ENCODE results near the gene UNC119B.
"Not testable (repeated sequence)": the region's sequence is repeated elsewhere in the genome, so short reads cannot be mapped to it uniquely, and the experiment has no call there.

UNC119B gene

DNA sequence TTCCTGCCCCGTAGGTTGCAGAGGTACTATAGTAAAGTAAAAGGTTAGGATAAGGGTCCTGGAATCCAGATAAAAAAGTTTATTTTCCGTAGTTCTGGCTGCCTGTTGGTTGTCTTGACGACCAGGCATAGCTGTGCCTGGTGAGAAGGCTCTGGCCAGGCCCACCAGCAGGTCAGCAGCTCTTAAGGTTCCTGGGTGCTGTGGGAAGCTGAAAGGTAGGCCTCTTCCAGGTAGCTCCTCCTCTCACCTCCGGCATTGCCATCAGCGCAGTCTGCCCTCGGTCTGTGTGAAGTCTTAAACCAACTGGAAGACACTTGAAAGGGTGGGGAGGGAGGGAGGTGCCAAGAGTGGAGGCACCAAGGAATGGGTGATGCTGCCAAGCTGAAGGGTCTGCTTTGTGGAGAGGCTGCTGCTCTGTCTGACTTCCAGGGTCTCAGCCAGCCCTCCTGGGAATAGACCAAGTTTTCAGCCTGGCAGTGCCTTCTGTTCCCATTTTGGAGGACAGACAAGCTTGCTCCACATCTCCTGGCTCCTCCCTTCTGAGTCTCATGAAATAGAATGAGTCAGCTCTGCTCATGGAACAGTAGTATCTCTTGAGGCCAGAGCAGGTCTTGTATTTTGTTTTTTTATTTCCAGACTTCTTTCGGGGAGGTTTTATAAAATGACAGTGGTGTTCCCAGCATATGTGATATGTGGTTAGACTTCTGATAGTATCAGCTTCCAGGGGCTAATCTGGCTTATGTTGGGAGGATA, 10.2 kb downstream of the UNC119B start:
- DNase-seq, result no peak

DNA sequence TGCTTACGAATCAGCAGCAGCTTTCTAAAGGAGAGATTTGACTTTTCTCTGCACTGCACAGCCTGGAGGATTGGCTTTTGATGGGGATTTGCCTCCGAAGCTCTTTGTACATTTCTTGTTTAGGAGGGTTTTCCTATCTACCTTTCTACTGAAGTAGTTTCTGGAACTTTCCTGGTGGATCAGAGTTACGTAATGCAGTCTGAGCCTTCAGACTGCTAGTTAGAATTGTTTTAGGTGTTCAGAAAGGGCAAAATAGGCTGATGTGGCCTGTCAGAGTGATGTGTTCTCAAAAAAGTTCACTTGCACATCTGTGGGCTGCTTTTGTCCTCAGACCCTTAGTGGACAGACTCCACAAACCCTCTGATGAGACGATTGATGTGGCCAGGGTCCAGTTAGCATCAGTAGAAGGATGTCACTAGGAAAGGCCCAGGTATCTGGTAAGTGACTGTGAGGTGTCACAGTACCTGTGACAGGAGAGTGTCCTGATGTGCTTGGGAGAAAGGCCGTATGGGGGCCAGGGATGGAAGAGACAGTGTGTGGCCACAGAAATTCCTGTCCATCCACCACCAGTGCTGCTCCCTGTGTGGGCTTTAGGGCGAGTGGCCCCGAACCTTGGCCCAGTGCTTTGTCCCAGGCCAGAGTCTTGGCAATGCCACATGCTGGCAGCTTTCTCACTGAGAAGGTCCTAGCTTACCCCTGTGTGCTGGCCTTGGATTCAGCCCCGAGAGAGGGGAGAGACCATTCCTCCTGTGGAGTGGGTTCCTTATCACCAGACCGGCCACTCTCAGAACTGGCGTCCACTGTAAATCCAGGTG, 10.9 kb downstream of the UNC119B start:
- DNase-seq, result no peak

DNA sequence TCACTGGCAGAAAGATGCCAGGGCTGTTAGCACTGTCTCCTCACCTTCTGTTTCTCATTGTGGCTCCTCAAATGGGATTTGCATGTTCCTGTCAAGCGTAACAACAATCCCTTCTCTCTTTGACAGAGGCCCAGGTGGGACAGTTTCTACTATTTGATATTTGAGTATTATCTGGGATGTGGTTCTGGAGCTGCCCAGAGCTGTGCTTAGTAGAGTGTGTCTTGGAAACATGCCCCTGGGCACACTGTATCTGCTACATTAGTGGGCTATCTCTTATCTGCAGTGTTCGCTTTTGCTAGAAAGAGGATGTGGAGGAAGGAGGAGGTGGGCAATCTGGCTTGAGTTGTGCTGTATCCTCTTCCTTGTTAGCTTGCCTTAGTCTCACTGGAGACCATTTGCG, 11.6 kb downstream of the UNC119B start:
- no peak for DNase-seq

DNA sequence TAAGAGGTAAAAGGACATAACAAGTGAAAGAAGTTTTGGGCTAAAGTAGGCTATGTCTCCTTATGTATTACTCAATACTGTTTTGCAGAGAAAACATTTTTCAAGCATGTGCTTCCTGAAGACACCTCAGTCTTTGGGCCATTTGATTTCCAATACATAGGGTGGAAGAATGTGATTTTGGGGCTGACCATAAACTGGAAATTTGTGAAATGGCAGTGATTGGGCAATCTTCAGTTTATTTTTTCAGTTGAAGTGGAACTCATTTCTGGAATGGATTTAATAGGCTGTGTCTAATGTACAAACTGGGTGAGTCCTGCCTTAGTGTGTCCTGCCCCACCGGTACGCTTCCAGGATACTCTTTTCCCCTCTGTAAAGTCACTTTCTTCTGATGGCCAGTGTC, 12.5 kb downstream of the UNC119B start:
- DNase-seq, result no peak

DNA sequence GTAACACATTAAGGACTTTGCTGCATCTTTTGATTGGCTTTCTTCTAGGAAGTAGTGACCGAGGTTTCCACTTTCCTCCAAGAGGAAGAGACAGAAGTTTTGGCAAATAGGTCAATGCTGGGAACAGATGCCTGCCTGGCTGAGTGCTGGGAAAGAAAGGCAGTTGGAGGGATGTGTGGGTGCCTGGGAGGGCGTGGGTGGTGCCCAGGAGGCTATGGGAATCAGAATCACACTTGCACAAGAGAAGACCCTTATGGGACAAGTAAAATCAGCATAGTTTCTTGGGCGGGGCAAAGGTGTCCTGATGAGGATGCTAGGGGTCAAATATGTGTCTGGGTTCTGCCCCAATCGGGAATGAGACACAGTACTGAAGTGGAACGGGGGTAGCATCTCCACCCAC, 14.5 kb downstream of the UNC119B start:
- no peak for DNase-seq

DNA sequence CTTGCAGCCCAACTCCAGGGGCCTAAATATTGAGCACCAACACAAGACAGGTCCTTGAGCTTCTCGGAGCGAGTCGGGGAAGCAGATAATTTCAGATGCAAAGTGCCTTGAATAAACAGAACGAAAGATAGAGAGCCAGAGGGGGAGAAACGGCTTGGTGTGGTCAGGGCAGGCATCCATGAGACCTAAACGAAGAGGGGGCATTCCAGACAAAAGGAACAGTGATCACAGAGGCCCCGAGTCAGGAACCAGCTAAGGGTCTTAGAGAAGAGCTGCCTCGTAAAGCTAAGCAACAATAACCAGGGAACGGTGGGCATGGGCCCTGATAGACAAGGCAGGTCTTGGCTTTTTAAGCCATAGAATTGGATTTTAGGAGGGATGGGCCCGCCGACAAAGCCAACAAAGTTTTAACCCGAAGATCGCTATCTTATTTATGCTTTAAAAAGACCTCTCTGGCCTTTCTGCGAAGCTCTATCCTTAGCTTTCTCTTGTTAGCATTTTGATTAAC, 14.9 kb downstream of the UNC119B start:
- DNase-seq, result no peak

DNA sequence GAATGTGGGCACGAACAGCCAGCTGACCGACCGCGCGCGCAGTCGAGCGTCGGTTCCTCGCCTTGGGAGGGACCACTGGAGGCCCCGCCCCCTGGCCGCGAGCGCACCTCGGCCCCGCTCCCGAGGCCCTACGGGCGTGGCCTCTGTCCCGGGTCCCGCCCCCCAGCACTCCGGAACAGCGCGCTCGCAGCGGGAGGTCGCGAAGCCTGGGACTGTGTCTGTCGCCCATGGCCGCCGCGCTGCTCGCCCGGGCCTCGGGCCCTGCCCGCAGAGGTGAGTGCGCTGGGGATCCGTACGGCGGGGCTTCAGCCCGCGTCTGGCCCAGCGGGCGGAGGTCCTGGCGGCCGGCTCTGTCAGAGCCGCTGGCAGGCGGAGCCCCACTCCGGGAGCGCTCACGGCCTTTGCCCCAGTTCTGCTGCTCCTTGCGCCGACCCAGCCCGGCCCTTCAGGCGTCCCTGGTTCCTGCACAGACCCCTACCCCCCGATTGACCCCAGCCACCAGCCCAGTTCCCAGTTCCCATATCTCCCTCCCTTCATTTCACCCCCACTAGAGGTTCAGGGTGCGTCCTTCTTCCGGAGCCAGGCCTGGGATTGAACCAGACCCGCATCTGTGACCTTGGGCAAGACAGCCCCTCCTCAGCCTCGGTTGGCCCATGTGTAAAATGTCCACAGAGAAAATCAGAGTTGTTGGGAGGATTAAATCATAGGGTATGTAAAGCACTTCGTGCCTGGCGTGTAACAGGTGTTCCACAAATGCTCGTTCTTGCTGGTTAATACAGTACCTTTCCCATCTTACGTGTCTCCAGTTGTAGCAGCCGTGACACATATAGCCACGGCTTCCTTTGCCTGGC, 15.6 kb downstream of the UNC119B start, which contains the start of gene ACADS:
Gene ACADS, plus strand, starts transcription at position 168 of the 851 bp plus-strand sequence. Its CDS starts 60 bp downstream, at position 228.
- DNase-seq, result peak; percentile 61

DNA sequence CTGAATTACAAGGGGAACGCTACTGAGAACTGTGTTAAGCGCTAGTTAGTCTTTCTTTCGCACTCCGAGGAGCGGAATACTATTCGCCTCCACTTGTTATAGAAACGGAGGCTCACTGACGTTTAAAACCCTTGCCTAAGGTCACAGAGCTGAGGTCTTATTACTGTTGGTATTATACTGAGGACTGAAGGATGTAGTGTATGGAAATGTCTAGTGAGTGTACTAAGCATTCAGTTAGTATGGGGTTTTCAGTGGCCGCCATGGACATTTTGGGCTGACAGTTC, 16.2 kb downstream of the UNC119B start:
- DNase-seq, result no peak

DNA sequence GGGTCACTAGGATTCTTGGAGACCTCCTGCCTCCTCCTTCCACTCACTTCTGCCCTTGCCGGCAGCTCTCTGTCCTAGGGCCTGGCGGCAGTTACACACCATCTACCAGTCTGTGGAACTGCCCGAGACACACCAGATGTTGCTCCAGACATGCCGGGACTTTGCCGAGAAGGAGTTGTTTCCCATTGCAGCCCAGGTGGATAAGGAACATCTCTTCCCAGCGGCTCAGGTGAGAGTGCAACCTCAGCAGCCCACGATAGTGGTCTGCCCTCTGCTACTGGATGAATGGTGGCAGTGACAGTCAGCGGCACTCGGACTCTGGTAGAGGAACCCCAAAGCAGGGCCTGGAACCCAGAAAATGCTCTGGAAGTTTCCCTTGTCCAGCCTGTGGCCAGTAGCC, 16.7 kb downstream of the UNC119B start:
- no peak for DNase-seq

DNA sequence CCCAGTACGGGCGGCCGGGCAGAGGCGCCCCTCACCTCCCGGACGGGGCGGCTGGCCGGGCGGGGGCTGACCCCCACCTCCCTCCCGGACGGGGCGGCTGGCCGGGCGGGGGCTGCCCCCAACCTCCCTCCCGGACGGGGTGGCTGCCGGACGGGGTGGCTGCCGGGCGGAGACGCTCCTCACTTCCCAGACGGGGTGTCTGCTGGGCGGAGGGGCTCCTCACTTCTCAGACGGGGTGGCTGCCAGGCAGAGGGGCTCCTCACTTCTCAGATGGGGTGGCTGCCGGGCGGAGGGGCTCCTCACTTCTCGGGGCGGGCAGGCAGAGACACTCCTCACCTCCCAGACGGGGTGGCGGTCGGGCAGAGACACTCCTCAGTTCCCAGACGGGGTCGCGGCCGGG, 21.9 kb downstream of the UNC119B start:
- DNase-seq, result not testable (repeated sequence)

DNA sequence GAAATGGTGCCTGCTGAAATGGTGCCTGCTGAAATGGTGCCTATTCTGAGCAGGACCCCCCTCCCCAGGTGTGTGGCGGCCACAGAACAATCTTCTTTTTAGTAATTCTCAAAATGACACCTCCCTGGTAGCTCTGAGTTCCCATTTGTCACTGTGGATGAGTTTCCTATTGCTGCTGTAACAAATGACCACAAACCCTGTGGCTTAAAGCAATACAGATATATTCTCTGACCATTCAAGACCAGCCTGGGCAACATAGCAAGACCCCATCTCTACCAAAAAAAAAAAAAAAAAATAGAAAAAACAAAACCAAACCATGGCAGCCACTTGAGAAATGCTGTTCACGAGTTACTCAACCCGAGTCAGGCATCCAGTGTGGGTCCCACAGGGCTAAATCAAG, 23.3 kb downstream of the UNC119B start:
- no peak for DNase-seq

DNA sequence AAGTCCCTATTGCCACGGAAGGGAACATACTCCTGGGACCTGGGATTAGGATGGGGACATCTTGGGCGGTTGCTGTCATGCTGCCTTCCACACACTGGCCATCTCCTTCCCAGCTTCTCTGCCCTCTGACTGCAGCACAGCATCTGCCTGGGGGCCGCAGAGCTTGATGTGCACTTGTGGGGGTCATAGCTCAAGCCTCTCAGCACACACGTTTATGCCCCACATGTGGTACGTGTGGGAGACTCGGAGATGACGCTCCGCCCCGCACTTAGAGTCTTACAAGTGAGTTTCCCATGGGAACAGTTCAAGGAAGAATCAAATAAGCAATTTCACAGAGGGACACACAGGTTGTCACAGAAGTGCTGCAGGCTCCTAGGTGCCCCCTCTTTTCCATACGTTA, 24.0 kb downstream of the UNC119B start:
- no peak for DNase-seq

DNA sequence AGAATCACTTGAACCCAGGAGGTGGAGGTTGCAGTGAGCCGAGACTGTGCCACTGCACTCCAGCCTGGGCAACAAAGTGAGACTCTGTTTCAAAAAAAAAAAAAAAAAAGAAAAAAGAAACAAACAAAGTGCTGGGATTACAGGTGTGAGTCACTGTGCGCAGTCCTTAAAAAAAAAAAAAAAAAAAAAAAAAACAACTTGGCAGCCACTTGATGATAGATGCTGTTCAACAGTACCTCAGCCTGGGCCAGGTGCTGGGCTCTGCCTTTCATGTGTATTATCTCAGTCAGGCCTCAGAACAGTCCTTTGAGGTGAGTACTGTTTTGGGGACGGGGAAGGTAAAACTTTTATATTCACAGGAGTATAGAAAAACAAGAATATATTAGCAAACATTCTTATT, 24.9 kb downstream of the UNC119B start:
- no peak for DNase-seq

DNA sequence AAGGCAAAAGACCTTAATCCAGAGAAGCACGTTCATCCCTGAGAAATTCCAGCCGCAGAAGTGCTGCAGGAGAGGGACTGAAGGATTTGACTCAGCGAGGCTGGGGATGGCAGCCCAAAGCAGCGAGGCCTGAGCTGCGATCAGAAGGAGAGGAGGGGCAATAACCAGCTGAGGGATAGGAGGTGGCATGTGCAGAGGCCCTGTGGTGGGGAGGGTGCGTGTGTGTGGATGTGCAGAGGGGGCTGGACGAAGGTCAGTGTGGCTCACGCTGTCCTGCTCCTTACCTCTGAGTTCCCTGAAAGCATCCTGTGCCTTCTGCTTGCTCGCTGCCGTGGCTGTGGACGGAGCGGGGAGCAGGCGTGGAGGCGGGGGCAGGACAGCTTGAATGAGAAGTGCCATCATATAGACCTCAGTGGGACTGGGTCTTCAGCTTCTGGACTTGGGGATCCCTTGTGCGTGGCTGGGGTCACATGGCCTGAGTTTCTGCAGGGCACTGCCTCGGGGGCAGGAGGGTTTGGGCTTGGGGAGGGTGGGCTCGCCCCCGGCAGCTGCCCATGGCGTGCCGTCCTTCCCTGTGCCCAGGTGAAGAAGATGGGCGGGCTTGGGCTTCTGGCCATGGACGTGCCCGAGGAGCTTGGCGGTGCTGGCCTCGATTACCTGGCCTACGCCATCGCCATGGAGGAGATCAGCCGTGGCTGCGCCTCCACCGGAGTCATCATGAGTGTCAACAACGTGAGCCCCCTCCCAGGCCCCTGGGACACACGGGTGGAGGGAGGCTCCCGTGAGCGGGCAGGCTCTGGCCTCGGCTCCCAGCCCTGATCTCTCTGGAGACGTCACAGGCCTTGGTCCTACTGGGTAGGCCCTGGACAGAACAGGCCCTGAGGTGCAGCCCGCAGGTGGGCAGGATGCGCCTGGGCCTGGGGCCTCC, 26.4 kb downstream of the UNC119B start:
- DNase-seq, result no peak

DNA sequence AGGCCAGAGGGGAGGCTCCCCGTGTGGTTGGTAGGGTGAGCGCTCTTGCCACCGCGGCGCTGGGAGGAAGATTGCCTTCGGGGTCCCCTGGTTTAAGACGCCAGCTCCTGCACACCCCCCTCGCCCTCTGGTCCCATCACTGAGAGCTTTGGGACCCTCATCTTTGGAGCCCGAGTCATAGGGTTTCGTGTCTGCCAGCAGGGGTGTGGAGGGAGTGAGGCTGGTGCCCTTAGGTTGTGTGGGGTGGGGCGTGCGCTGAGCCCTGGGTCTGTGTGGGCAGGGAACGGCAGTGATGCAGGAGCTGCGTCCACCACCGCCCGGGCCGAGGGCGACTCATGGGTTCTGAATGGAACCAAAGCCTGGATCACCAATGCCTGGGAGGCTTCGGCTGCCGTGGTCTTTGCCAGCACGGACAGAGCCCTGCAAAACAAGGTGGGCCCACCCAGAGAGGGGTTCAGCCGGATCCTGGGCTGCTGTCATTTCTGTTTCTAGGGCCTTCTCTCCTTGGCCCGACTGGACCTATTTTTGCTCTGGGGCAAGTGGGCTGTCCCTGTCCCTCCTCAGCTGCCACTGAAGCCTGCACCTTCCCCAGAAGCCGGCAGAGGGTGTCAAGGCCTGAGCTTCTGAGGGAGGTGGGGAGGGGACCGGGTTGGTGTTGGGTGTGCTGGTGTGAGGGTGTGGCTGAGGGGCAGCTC, 27.4 kb downstream of the UNC119B start:
- no peak for DNase-seq

DNA sequence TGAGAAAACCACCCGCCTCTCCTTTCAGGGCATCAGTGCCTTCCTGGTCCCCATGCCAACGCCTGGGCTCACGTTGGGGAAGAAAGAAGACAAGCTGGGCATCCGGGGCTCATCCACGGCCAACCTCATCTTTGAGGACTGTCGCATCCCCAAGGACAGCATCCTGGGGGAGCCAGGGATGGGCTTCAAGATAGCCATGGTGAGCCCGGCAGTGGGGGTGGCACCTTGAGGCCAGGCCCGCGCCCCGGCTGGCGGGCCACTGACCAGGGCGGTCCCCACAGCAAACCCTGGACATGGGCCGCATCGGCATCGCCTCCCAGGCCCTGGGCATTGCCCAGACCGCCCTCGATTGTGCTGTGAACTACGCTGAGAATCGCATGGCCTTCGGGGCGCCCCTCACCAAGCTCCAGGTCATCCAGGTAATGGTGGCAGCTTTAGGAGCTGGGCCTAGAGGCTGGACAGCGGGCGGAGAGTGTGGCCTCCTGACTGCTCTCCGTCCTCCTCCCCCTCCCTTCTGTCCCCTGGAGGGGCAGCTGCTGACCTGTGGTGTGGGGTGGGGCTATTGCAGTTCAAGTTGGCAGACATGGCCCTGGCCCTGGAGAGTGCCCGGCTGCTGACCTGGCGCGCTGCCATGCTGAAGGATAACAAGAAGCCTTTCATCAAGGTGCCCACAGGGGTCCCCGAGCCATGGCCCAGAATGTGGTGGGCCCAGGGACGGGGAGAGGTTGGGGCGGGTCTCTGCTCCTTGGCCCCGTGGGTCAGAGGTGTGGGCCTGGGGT, 28.2 kb downstream of the UNC119B start:
- no peak for DNase-seq

DNA sequence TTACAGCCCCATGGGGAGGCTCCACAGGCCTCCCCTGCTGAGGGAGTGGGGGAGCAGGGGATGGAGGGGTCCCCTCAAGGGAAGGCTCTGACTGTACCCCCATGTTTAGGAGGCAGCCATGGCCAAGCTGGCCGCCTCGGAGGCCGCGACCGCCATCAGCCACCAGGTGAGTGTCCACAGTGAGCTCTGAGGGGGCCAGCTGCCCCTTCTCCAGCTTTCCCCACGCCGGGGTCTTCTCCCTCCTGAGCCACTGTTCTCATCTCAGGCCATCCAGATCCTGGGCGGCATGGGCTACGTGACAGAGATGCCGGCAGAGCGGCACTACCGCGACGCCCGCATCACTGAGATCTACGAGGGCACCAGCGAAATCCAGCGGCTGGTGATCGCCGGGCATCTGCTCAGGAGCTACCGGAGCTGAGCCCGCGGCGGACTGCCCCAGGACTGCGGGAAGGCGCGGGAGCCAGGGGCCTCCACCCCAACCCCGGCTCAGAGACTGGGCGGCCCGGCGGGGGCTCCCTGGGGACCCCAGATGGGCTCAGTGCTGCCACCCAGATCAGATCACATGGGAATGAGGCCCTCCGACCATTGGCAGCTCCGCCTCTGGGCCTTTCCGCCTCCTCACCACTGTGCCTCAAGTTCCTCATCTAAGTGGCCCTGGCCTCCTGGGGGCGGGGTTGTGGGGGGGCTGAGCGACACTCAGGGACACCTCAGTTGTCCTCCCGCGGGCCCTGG, 28.9 kb downstream of the UNC119B start:
- no peak for DNase-seq

DNA sequence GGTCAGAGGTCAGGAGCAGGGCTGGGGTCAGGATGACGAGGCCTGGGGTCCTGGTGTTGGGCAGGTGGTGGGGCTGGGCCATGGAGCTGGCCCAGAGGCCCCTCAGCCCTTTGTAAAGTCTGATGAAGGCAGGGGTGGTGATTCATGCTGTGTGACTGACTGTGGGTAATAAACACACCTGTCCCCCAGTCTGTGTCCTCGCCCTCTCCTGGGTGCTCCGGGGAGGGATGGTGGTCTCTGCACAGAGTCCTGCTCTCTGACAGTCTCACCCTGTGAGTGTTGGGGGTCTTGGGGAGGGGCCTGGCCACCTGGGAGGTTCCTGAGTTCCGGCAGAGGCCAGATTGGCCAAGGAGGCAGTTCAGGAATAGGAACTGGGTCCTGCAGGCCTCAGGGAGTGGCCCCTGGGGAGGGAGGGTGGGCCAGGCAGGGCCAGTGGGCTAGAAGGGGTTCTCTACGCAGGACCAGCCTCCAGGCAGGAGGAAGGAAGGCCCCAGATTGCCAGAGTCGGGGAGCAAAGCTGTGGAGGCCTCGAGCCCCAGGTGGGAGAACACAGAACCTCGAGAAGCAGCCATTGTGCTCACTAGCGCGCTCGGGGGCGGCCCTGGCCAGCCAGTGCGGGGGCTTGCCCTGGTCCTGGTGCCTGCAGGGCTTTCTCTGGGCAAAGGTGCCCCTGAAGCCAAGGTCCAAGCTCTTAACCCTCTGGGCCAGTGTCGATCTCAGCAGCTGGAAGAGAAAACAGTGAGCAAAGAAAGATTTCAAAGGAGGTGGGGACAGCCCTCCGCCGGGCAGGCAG, 29.8 kb downstream of the UNC119B start:
- DNase-seq, result no peak

DNA sequence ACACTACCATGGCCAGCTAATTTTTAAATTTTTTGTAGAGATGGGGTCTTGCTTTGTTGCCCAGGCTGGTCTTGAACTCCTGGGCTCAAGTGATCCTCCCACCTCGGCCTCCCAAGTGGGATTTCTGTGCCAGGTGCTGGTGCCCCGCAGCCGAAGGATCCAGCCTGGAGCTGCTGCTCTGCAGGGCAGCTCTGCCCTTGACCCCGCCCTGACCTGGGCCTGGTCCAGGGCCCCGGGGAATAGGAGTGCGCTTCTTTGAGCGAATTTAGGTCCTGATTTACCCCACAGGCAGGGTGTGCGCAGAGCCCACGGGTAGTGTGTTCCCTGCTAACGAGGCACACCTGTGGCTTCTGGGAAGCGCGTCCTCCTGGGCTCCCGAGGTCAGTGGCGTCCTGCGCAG, 30.6 kb downstream of the UNC119B start:
- DNase-seq, result no peak
